Trophoblast cell (in vitro differentiated cells and primary cell): ENCODE measurements around the gene FAM25G.

Experiments
- DNase-seq, 2 donors: peaks; one replicate each; pipeline ENCODE4 v3.0.0-alpha.2; 2016
- H2AFZ ChIP-seq: 2 replicates; pipeline ENCODE4 v1.6.1; 2013; ENCODE audit warnings: low read length, moderate library complexity, mild to moderate bottlenecking; ENCODE audit not compliant: insufficient read depth, poor library complexity
- H2AK5ac ChIP-seq: 2 replicates; pipeline ENCODE4 v1.6.1; 2013; ENCODE audit warnings: mild to moderate bottlenecking, low read length
- H2BK120ac ChIP-seq: 2 replicates; pipeline ENCODE4 v1.6.1; 2013; ENCODE audit warnings: low read length, mild to moderate bottlenecking, moderate library complexity; ENCODE audit not compliant: insufficient read depth, poor library complexity
- H2BK12ac ChIP-seq: 2 replicates; pipeline ENCODE4 v1.6.1; 2013; ENCODE audit warnings: mild to moderate bottlenecking, low read length, moderate library complexity
- H2BK5ac ChIP-seq: 2 replicates; pipeline ENCODE4 v1.6.1; 2013; ENCODE audit warnings: low read length, low read depth, moderate library complexity, mild to moderate bottlenecking; ENCODE audit not compliant: poor library complexity
- H3K14ac ChIP-seq: 2 replicates; pipeline ENCODE4 v1.6.1; 2013; ENCODE audit warnings: mild to moderate bottlenecking, low read length
- H3K18ac ChIP-seq: 2 replicates; pipeline ENCODE4 v1.6.1; 2013; ENCODE audit warnings: mild to moderate bottlenecking, low read length
- H3K23ac ChIP-seq: 2 replicates; pipeline ENCODE4 v1.6.1; 2013; ENCODE audit warnings: low read length
- H3K27ac ChIP-seq: 2 replicates; pipeline ENCODE4 v1.5.1; 2013; ENCODE audit warnings: low read depth, mild to moderate bottlenecking, inconsistent platforms, low read length, moderate library complexity
- H3K27me3 ChIP-seq: 2 replicates; pipeline ENCODE4 v1.6.1; 2013; ENCODE audit warnings: inconsistent platforms, mild to moderate bottlenecking, low read length, moderate library complexity; ENCODE audit not compliant: insufficient read depth
- H3K36me3 ChIP-seq, 2 experiments: 1 replicate in 1 of 2; 2 replicates in 1 of 2; pipeline ENCODE4 v1.6.1; 2013; ENCODE audit warnings: low read length in 2 of 2, mild to moderate bottlenecking in 2 of 2, moderate library complexity in 1 of 2; ENCODE audit not compliant: insufficient read depth in 2 of 2, control insufficient read depth in 1 of 2
- H3K4ac ChIP-seq: 2 replicates; pipeline ENCODE4 v1.6.1; 2013; ENCODE audit warnings: low read depth, mild to moderate bottlenecking, low read length, moderate library complexity
- H3K4me1 ChIP-seq, 2 experiments: 1 replicate in 1 of 2; 2 replicates in 1 of 2; pipeline ENCODE4 v1.6.1; 2013; ENCODE audit warnings: low read length in 2 of 2, mild to moderate bottlenecking in 2 of 2, moderate library complexity in 1 of 2; ENCODE audit not compliant: insufficient read depth in 2 of 2, control insufficient read depth in 1 of 2
- H3K4me2 ChIP-seq: 2 replicates; pipeline ENCODE4 v1.6.1; 2013; ENCODE audit warnings: inconsistent platforms, mild to moderate bottlenecking, low read length, moderate library complexity
- H3K4me3 ChIP-seq: 2 replicates; pipeline ENCODE4 v1.5.1; 2013; ENCODE audit warnings: mild to moderate bottlenecking, low read depth, low read length, inconsistent platforms
- H3K79me1 ChIP-seq: one replicate; pipeline ENCODE4 v1.6.1; 2013; ENCODE audit warnings: low read length
- H3K79me2 ChIP-seq: 2 replicates; pipeline ENCODE4 v1.6.1; 2013; ENCODE audit warnings: low read length, mild to moderate bottlenecking; ENCODE audit not compliant: control insufficient read depth, insufficient read depth, poor library complexity
- H3K9ac ChIP-seq: 2 replicates; pipeline ENCODE4 v1.6.1; 2013; ENCODE audit warnings: mild to moderate bottlenecking, low read length
- H3K9me3 ChIP-seq: 2 replicates; pipeline ENCODE4 v1.6.1; 2013; ENCODE audit warnings: low read depth, mild to moderate bottlenecking, control low read depth, inconsistent platforms, low read length; ENCODE audit not compliant: insufficient read depth
- H4K12ac ChIP-seq: 2 replicates; pipeline ENCODE4 v1.6.1; 2013; ENCODE audit warnings: low read depth, mild to moderate bottlenecking, low read length, moderate library complexity
- H4K8ac ChIP-seq: 2 replicates; pipeline ENCODE4 v1.6.1; 2013; ENCODE audit warnings: low read depth, mild to moderate bottlenecking, low read length, moderate library complexity
- H4K91ac ChIP-seq: one replicate; pipeline ENCODE4 v1.6.1; 2013; ENCODE audit warnings: low read depth, mild to moderate bottlenecking, low read length, moderate library complexity
- WGBS: extraction: QIAGEN DNeasy Blood & Tissue Kit; methylation state at CpG from one replicate; pipeline ENCODE4 v1.1.7; 2013; ENCODE audit warnings: missing lambda C conversion rate; ENCODE audit not compliant: insufficient read length, insufficient coverage; ENCODE audit errors: extremely low coverage; 5-methylcytosine and 5-hydroxymethylcytosine counted together

FAM25G gene

DNA sequence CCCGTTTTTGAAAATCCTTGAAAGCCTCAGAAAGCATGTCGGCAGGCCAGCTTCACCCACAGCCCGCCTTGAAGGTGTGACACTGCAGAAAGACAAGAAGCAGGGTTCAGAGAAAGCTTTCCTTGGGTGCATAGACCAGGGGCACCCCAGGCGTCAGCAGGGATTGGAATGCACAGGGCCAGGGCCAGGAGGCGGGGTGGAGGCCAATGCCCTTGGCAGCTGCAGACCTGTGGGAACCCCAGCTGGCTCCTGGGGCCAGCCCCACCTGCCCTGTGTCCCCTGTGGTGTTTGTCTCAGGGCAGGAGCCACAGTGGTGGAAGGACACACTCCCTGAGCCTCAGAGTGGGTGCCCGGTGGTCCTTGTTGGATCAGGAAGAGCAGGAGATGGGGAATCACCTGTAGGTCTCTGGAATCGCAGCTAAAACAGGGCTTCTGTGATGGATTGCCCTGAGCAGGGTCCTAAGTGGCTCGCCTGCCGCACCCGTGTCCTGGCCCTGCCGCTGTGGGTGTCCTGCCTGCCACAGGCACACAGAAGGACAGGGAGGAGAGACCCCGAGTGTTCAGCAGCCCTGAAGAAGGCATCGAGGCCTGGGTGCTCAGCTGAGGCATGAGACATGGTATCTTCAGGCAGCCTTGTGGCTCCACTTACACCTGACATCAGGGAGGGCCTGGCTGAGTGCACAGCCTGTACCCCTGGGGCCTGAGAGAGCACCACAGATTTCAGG, 40.1 kb downstream of the FAM25G start:
- H3K18ac ChIP-seq = no peak overlapping the region
- no CpG with 5 or more reads among the region's 13 CpGs for WGBS

DNA sequence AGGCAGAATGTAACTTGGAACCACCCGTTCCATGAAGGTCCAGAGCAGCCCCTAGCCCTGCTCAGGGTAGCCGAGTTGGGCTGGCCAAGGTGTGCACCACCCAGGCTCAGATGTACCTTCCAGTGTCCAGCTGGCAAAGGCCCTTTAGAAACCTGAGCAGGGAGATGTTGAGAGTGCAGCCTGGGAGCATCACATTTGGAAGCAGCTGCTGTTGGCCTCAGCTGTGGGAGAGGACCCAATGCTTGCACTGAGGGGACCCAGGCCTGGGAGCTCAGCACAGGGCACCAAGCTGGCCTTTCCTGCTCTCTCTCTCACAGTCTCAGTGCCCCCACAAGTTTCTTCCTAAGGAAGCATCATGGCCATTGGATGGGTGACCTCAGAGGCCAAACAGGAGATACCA, 41.1 kb downstream of the FAM25G start:
- no peaks in the 10 kb centered on the region for H3K27me3 ChIP-seq
- no peaks in the 10 kb centered on the region for H3K4me1 ChIP-seq
- no CpG with 5 or more reads among the region's 2 CpGs for WGBS
- peaks cover 11% of the 10 kb centered on the region for H3K9me3 ChIP-seq
- H3K27ac ChIP-seq = no peak overlapping the region
- no peak overlapping the region for H3K4ac ChIP-seq
- no peak overlapping the region for H2BK12ac ChIP-seq
- H3K18ac ChIP-seq = no peak overlapping the region
- H3K79me2 ChIP-seq = no peaks in the 10 kb centered on the region
- DNase-seq = no peak
- H3K23ac ChIP-seq = no peak overlapping the region
- H3K36me3 ChIP-seq = no peaks in the 10 kb centered on the region
- H2AFZ ChIP-seq = no peak overlapping the region
- H3K4me3 ChIP-seq = no peak overlapping the region
- no peak overlapping the region for H4K12ac ChIP-seq
- H3K4me2 ChIP-seq = no peak overlapping the region
- H3K9ac ChIP-seq = no peak overlapping the region
- no peaks in the 10 kb centered on the region for H3K79me1 ChIP-seq
- no peak overlapping the region for H3K14ac ChIP-seq
- no peak overlapping the region for H2AK5ac ChIP-seq
- no peak overlapping the region for H2BK5ac ChIP-seq
- H2BK120ac ChIP-seq = no peak overlapping the region
- H4K8ac ChIP-seq = no peak overlapping the region
- no peak overlapping the region for H4K91ac ChIP-seq

More for the DNA sequence above, 40.1 kb downstream of the FAM25G start:
- no peak overlapping the region for H2BK5ac ChIP-seq
- H3K79me2 ChIP-seq = no peaks in the 10 kb centered on the region
- H3K4me3 ChIP-seq = no peak overlapping the region
- no peak overlapping the region for H3K4ac ChIP-seq
- H3K4me1 ChIP-seq = no peaks in the 10 kb centered on the region
- no peak overlapping the region for H3K4me2 ChIP-seq
- no peak overlapping the region for H2AFZ ChIP-seq
- no peak overlapping the region for H3K9ac ChIP-seq
- no peak overlapping the region for H4K12ac ChIP-seq
- H3K36me3 ChIP-seq = no peaks in the 10 kb centered on the region
- H4K8ac ChIP-seq = no peak overlapping the region
- peaks cover 2% of the 10 kb centered on the region for H3K79me1 ChIP-seq
- H3K27me3 ChIP-seq = no peaks in the 10 kb centered on the region
- no peak overlapping the region for H3K27ac ChIP-seq
- H3K14ac ChIP-seq = no peak overlapping the region
- DNase-seq = no peak
- no peak overlapping the region for H3K23ac ChIP-seq
- no peak overlapping the region for H4K91ac ChIP-seq
- H2BK12ac ChIP-seq = no peak overlapping the region
- H2AK5ac ChIP-seq = no peak overlapping the region
- H2BK120ac ChIP-seq = no peak overlapping the region
- peaks cover 8% of the 10 kb centered on the region for H3K9me3 ChIP-seq

DNA sequence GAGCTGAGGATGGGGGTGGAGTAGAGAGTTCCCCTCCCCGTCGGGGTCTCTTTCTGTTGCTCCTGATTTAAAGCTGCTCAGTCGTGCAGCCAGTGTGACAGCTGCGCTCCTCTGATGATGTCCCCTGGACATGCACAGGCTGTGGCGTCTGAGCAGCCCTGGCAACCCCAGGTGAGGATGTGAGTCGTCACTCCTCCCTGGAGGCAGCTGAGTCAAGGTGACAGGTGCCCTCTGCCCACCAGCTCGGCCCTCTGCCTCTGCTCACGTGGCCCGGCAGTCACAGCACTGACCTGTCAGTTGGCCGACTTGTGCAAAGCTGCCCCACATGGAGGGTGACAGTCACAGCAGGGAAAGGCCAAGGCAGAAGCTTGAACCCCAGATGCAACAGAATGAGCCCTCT, 41.5 kb downstream of the FAM25G start:
- Histone ChIP-seq H3K36me3 (no peaks in the 10 kb centered on the region), H4K91ac (no peak overlapping the region), H4K12ac (no peak overlapping the region), H3K4me2 (no peak overlapping the region), H3K9me3 (peaks cover 11% of the 10 kb centered on the region), H3K9ac (no peak overlapping the region), H3K4me1 (no peaks in the 10 kb centered on the region), H3K27ac (no peak overlapping the region), H3K4me3 (no peak overlapping the region), H3K4ac (no peak overlapping the region), H2BK12ac (no peak overlapping the region), H2AK5ac (no peak overlapping the region), H3K79me1 (no peaks in the 10 kb centered on the region), H3K79me2 (no peaks in the 10 kb centered on the region), H2BK5ac (no peak overlapping the region), H3K23ac (no peak overlapping the region), H4K8ac (no peak overlapping the region), H2AFZ (no peak overlapping the region), H2BK120ac (no peak overlapping the region), H3K18ac (no peak overlapping the region), H3K27me3 (no peaks in the 10 kb centered on the region), H3K14ac (no peak overlapping the region)
- no CpG with 5 or more reads among the region's 10 CpGs for WGBS
- DNase-seq = no peak

DNA sequence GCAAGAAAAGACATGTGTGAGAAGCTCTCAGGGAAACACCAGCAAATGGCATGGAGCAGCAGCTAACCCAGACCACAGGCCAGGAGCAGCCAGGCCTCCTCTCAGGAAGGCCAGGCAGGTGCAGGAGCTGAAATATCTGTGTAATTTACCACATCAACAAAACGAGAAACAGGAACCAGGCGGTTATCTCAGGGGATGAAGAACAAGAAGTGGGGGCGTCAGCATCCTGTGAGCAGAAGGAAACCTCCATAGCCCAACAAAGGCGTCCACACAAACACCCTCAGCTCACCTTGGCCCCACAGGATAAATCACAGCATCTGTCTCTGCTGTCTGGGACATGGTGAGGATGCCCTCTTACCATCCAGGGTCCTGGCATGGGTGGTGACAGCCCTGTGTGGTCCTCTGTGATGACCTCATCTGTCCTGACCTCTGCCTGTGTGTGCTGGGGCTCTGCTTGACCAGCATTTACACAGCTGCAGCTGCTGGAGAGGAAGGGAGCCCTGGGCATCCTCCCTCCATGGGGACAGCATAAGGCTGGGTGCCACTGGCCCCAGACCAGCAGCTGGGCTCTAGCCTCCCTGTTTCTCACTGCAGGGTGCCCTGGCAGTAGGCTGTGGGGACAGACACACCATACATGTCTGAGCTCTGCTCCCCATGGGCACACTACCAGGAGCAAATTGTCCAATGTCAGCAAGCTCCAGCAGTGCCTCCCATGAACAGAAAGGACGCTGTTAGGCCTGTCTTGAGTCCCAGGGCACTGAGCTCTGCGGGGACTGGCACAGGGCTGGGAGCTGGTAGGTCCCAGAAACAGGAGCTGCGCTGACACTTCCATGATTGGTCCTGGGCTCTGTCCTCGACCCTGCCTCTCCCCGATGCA, 42.2 kb downstream of the FAM25G start:
- H3K23ac ChIP-seq = no peak overlapping the region
- no CpG with 5 or more reads among the region's 9 CpGs for WGBS
- no peaks in the 10 kb centered on the region for H3K4me1 ChIP-seq

More for the DNA sequence above, 42.2 kb downstream of the FAM25G start:
- Histone ChIP-seq H3K36me3 (no peaks in the 10 kb centered on the region), H3K4me2 (no peak overlapping the region), H4K8ac (no peak overlapping the region), H2BK12ac (no peak overlapping the region), H2AK5ac (no peak overlapping the region), H3K4ac (no peak overlapping the region), H3K9me3 (peaks cover 10% of the 10 kb centered on the region), H2AFZ (no peak overlapping the region), H3K79me1 (no peaks in the 10 kb centered on the region), H2BK5ac (no peak overlapping the region), H4K12ac (no peak overlapping the region), H3K18ac (no peak overlapping the region), H3K79me2 (no peaks in the 10 kb centered on the region), H3K27me3 (no peaks in the 10 kb centered on the region), H3K14ac (no peak overlapping the region), H3K27ac (no peak overlapping the region), H3K4me3 (peak overlapping the region; percentile 28), H3K9ac (no peak overlapping the region), H2BK120ac (no peak overlapping the region), H4K91ac (no peak overlapping the region)
- no peak for DNase-seq
